ENCODE data around the gene LAMA1. TPM values are rescaled to one million over a fixed set of nuclear protein-coding genes. Genes with fewer than 3 reads are reported as not detected.

LAMA1 gene
- total and polyA plus RNA-seq, 2 of the 4 experiments (the other 2 are of a cell fraction) = 10.9 to 15.5 TPM

DNA sequence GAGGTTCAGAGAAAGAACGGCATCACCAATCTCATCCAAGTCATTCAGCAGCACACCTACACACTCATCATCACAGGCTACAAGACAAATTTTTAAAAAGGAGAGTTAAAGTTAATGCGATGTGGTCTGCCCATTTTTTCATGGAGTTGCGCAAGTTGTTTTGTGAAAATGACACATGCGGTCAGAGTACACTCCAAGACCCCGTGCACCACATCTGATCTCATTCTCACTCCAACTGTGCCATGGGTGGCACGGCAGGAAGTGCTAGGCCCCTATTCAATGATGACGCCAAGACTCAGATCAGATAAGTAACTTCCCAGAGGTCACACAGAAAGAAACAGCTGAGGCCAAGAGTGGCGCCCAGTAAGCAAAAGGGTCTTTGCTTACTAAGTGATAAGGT is 119.8 kb downstream of the LAMA1 start:
- Histone ChIP-seq H4K20me1 (ENCODE audit: insufficient read depth, low read length) (no peaks in the 10 kb centered on the region), H2AFZ (replicated peaks; ENCODE audit: low read length, poor library complexity) (no peak overlapping the region), H3K4me1 (ENCODE audit: control insufficient read depth, insufficient read depth, low read length) (peaks cover 2% of the 10 kb centered on the region; the same call in 1 of the 2 replicates), H2BK5ac (ENCODE audit: low read depth, low read length, poor library complexity, severe bottlenecking) (no peak overlapping the region), H4K5ac (ENCODE audit: low read depth, low read length) (no peak overlapping the region), H3K14ac (replicated peaks; ENCODE audit: low read depth, low read length) (no peak overlapping the region), H4K91ac (ENCODE audit: insufficient read depth, low read depth, low read length) (no peak overlapping the region), H3K79me1 (ENCODE audit: low read depth in 1 of 2, low read length in 2 of 2) (no peaks in the 10 kb centered on the region), H4K8ac (ENCODE audit: low read depth in 2 of 2, low read length in 2 of 2) (no peak overlapping the region), H3K4me3 (ENCODE audit: insufficient read depth, low read depth, low read length) (no peak overlapping the region), H3K27ac (ENCODE audit: insufficient read depth, low read length) (no peak overlapping the region), H3K56ac (ENCODE audit: extremely low read depth, insufficient read depth, low read length) (no peak overlapping the region), H2AK5ac (ENCODE audit: low read depth, low read length) (no peak overlapping the region), H2BK15ac (ENCODE audit: low read depth, low read length) (no peak overlapping the region), H3K4ac (ENCODE audit: low read depth, low read length) (no peak overlapping the region), H3K18ac (ENCODE audit: low read depth, low read length) (no peak overlapping the region), H3K9me1 (ENCODE audit: insufficient read depth, low read length) (no peaks in the 10 kb centered on the region), H3K4me2 (ENCODE audit: low read depth, low read length) (no peak overlapping the region), H3K9ac (ENCODE audit: low read depth, low read length) (no peak overlapping the region), H3K36me3 (ENCODE audit: control insufficient read depth, insufficient read depth, low read length) (peaks cover 5% of the 10 kb centered on the region; the same call in 1 of the 2 replicates), H3K23ac (ENCODE audit: low read depth, low read length) (no peak overlapping the region), H2BK120ac (ENCODE audit: low read depth, low read length) (no peak overlapping the region), H2AK9ac (replicated peaks; ENCODE audit: low read depth, low read length, poor library complexity) (no peak overlapping the region), H2BK20ac (ENCODE audit: low read depth, low read length) (no peak overlapping the region), H3K9me3 (ENCODE audit: control insufficient read depth, insufficient read depth, low read length) (no peaks in the 10 kb centered on the region), H3K27me3 (ENCODE audit: control insufficient read depth, insufficient read depth, low read length) (no peaks in the 10 kb centered on the region)
- dilution Hi-C loops (cut with HindIII; ENCODE audit: low sequenced_read_pairs, unreplicated experiment) = no loop called here
- no peak for DNase-seq
- intact Hi-C loops (cut with micrococcal nuclease) = no loop called here
- TF ChIP-seq CEBPB (IDR thresholded peaks at IDR 0.05; ENCODE audit: low read depth, low read length) (peak; percentile 81), NFE2L2 (IDR thresholded peaks at IDR 0.05; ENCODE audit: low read depth, low read length) (no peak)
- ChIA-PET CTCF (no interaction called here), POLR2A (ENCODE audit: unreplicated experiment) (no interaction called here)
- BruUV-seq (replicated peaks) = no TSS peak
- WGBS, 2 experiments (ENCODE audit: extremely low coverage in 2 of 2, insufficient read length in 1 of 2) = 57% methylated on average over 2 of the region's 8 CpGs; no CpG with 5 or more reads in 1 of the 2 experiments
- in situ Hi-C loops (cut with MboI; ENCODE audit: low sequenced_read_pairs) = no loop called here
- ATAC-seq (ENCODE audit: low read depth) = no peak
